ENCODE measurements around the gene MBNL1. TPM values are rescaled to one million over a fixed set of nuclear protein-coding genes. Genes with fewer than 3 reads are reported as not detected.
A peak's percentile ranks its signal among the peaks of the same experiment; 100 is the strongest.

The MBNL1 gene
- total and polyA plus RNA-seq, 4 donors = 17.1 to 110 (median 62.3) TPM

- 70% methylated on average over 2 of the region's 2 CpGs for WGBS
- no peak overlapping the region for H3K4me3 ChIP-seq (ENCODE audit: low read depth in 1 of 3, low read length in 3 of 3)
- no peaks in the 10 kb centered on the region for H3K27me3 ChIP-seq (ENCODE audit: control insufficient read depth in 4 of 4, insufficient read depth in 4 of 4, low read length in 3 of 4)
- no peak for TF ChIP-seq EGR1 (IDR thresholded peaks at IDR 0.05; ENCODE audit: low read depth in 2 of 2)
- peak overlapping the region; percentile 46 to 61 for H3K27ac ChIP-seq (ENCODE audit: low read depth in 1 of 2, low read length in 2 of 2)
- H3K4me1 ChIP-seq (ENCODE audit: control insufficient read depth in 4 of 4, insufficient read depth in 4 of 4, low read length in 3 of 4) = peaks cover 0 to 22% (median 8%) of the 10 kb centered on the region in 4 donors
- peaks cover 0 to 4% (median 0%) of the 10 kb centered on the region in 4 donors for H3K36me3 ChIP-seq (ENCODE audit: control insufficient read depth in 4 of 4, insufficient read depth in 3 of 4, low read depth in 1 of 4, low read length in 3 of 4)
- no peak overlapping the region for H3K9ac ChIP-seq (ENCODE audit: low read depth in 1 of 2, low read length in 2 of 2)
- no peaks in the 10 kb centered on the region for H3K9me3 ChIP-seq (ENCODE audit: control insufficient read depth in 4 of 4, low read length in 3 of 4)
- DNase-seq (ENCODE audit: low spot score) = no peak
Observed at GRCh38 chr3:152330559-152330958, 61.8 kb downstream of the MBNL1 start.

GRCh38 chr3:152331018-152331541, 62.4 kb downstream of the MBNL1 start:
- Histone ChIP-seq H3K27ac (ENCODE audit: low read depth in 1 of 2, low read length in 2 of 2) (peak overlapping the region; percentile 46 to 61), H3K4me1 (ENCODE audit: control insufficient read depth in 4 of 4, insufficient read depth in 4 of 4, low read length in 3 of 4) (peaks cover 0 to 22% (median 8%) of the 10 kb centered on the region in 4 donors), H3K27me3 (ENCODE audit: control insufficient read depth in 4 of 4, insufficient read depth in 4 of 4, low read length in 3 of 4) (no peaks in the 10 kb centered on the region), H3K9ac (ENCODE audit: low read depth in 1 of 2, low read length in 2 of 2) (no peak overlapping the region), H3K4me3 (ENCODE audit: low read depth in 1 of 3, low read length in 3 of 3) (no peak overlapping the region), H3K9me3 (ENCODE audit: control insufficient read depth in 4 of 4, low read length in 3 of 4) (no peaks in the 10 kb centered on the region), H3K36me3 (ENCODE audit: control insufficient read depth in 4 of 4, insufficient read depth in 3 of 4, low read depth in 1 of 4, low read length in 3 of 4) (peaks cover 0 to 4% (median 0%) of the 10 kb centered on the region in 4 donors)
- DNase-seq (ENCODE audit: low spot score) = no peak
- WGBS = 59% methylated on average over 2 of the region's 2 CpGs
- TF ChIP-seq MAX (IDR thresholded peaks at IDR 0.05) = peak; percentile 20
- TF ChIP-seq REST (IDR thresholded peaks at IDR 0.05) = peak; percentile 34
- TF ChIP-seq RAD21 (IDR thresholded peaks at IDR 0.05) = peak in 1 of 2 donors; percentile 34
- TF ChIP-seq RXRA (IDR thresholded peaks at IDR 0.05) = no peak
- peak; percentile 79 to 85 for TF ChIP-seq JUND (IDR thresholded peaks at IDR 0.05)
- TF ChIP-seq YY1 (IDR thresholded peaks at IDR 0.05) = no peak
- no peak for TF ChIP-seq FOXA2 (IDR thresholded peaks at IDR 0.05)
- TF ChIP-seq SP1 (IDR thresholded peaks at IDR 0.05) = peak; percentile 6
- no peak for TF ChIP-seq ATF3 (IDR thresholded peaks at IDR 0.05)
- no peak for TF ChIP-seq GABPA (IDR thresholded peaks at IDR 0.05 in 1 of 2, conservative IDR thresholded peaks at IDR 0.05 in 1 of 2)
- peak; percentile 40 for TF ChIP-seq NR2F2 (IDR thresholded peaks at IDR 0.05)
- TF ChIP-seq CTCF (IDR thresholded peaks at IDR 0.05; ENCODE audit: low read depth, low read length, missing input control) = no peak
- no peak for TF ChIP-seq ZBTB33 (IDR thresholded peaks at IDR 0.05)
- no peak for TF ChIP-seq HNF4A (conservative IDR thresholded peaks at IDR 0.05)
- TF ChIP-seq EGR1 (IDR thresholded peaks at IDR 0.05; ENCODE audit: low read depth in 2 of 2) = no peak
- no peak for TF ChIP-seq HNF4G (IDR thresholded peaks at IDR 0.05)
- no peak for TF ChIP-seq FOXA1 (IDR thresholded peaks at IDR 0.05)
- TF ChIP-seq TAF1 (conservative IDR thresholded peaks at IDR 0.05) = no peak

All from liver (tissue), 9 donors.